NCI-H510A (cell line): Measurements from ENCODE around the gene TLR2.
"Not testable (repeated sequence)": the region's sequence is repeated elsewhere in the genome, so short reads cannot be mapped to it uniquely, and the experiment has no call there.

Source experiments
- DNase-seq: peaks from one replicate; lab custom pipeline; 2025; lab: John Stamatoyannopoulos, UW

The TLR2 gene

GRCh38 chr4:153661908-153662307, 22.2 kb upstream of the TLR2 start:
- DNase-seq = no peak

GRCh38 chr4:153663667-153664066, 20.4 kb upstream of the TLR2 start:
- DNase-seq = no peak

DNA sequence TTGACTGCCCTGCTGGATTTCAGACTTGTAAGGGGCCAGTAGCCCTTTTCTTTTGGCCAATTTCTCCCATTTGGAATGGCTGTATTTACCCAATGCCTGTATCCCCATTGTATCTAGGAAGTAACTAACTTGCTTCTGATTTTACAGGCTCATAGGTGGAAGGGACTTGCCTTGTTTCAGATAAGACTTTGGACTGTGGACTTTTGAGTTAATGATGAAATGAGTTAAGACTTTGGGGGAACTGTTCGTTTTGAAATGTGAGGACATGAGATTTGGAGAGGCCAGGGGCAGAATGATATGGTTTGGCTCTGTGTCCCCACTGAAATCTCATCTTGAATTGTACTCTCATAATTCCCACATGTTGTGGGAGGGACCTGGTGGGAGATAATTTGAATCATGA, 17.6 kb upstream of the TLR2 start:
- DNase-seq = not testable (repeated sequence)

GRCh38 chr4:153668647-153669046, 15.4 kb upstream of the TLR2 start:
- no peak for DNase-seq

DNA sequence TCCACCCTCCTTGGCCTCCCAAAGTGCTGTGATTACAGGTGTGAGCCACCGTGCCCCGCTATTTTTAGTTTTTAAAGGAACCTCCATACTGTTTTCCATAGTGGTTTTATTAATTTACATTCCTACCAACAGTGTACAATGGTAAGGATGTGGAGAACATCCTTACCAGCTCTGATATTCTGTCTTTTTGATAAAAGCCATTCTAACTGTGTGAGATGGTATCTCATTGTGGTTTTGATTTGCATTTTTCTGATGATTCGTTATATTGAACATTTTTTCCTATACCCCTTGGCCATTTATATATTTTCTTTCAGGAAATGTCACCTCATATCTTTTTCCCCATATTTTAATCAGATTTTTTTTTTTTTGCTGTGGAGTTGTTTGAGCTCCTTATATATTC, 14.2 kb upstream of the TLR2 start:
- no peak for DNase-seq

DNA sequence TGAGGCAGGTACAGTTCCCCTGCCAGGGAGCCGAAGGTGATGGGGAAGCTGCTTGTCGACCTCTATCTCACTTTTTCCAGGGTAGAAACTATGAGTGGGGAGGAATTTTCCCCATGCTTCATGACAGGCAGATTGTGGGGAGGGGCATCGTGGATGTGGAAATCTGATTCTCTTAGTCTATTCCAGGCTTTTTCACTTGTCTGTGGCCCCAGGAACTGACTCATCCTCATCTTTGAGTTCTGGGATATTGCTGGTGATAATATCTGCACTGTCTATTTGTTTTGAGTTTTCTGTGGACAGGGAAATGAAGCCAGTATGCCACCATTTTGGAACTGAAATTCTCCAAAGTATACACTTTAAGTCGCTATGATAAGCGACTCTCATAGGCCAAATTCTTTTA, 7.6 kb upstream of the TLR2 start:
- no peak for DNase-seq

GRCh38 chr4:153676984-153677383, 7.1 kb upstream of the TLR2 start:
- DNase-seq = no peak

DNA sequence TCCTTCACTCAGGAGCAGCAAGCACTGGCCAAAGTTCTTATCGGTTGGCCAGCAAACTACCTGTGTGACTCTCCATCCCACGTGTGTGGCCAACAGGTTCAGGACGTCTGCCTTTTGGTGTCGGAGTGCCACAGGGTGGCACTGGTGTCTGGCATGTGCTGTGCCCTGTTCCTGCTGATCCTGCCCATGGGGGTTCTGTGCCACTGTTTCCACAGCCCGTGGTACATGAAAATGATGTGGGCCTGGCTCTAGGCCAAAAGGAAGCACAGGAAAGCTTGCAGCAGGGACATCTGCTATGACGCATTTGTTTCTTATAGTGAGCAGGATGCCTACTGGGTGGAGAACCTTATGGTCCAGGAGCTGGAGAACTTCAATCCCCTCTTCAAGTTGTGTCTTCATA, 4.6 kb upstream of the TLR2 start:
- no peak for DNase-seq

- no peak for DNase-seq
Measured at GRCh38 chr4:153683763-153684181, 308 bp upstream of the TLR2 start.

GRCh38 chr4:153684971-153685371, 891 bp downstream of the TLR2 start:
- DNase-seq = no peak

GRCh38 chr4:153704522-153704921, 20.4 kb downstream of the TLR2 start:
- DNase-seq = no peak

DNA sequence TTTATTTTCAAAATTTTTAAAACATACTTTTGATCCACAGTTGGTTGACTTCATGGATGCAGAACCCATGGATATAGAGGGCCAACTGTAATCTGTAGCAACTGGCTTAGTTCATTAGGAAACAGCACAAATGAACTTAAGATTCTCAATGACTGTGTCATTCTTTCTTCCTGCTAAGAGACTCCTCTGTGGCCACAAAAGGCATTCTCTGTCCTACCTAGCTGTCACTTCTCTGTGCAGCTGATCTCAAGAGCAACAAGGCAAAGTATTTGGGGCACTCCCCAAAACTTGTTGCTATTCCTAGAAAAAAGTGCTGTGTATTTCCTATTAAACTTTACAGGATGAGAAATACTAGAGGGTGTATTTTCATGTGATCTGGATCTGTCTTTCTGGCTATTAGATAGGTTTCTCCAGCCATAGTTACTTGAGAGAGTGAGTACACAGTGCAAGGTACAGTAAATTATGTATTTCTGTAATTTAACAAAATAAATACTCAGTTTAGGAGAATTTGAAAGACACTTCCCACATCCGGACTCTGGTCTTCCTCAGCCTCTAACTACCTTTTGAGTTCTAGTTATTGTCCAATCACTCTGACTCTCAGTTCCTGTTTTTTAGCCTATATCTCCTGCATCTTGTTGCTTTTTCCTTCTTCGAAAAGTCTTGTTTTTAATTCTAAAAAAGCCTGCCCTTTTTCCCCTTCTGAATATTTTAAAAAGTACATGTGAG, 21.8 kb downstream of the TLR2 start:
- DNase-seq = no peak

GRCh38 chr4:153706519-153706918, 22.4 kb downstream of the TLR2 start:
- DNase-seq = no peak

DNA sequence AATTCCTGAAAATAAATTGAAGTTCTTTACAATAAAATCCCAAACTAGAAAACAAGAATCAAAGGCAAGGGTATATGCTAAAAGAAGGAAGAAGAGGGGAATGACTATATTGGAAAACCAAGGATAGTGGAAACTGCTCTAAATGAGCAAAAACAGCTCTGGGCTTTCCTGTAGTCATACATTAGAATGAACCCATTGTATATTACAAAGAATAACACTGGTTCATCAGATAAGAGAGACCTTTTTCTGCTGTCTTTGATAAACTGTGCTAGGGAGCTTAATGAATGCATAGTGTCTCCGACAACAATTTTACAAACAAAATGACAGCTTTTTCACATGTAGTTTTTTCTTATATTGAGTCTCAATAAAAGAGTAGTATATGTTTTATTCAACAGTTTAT, 26.6 kb downstream of the TLR2 start:
- DNase-seq = no peak

DNA sequence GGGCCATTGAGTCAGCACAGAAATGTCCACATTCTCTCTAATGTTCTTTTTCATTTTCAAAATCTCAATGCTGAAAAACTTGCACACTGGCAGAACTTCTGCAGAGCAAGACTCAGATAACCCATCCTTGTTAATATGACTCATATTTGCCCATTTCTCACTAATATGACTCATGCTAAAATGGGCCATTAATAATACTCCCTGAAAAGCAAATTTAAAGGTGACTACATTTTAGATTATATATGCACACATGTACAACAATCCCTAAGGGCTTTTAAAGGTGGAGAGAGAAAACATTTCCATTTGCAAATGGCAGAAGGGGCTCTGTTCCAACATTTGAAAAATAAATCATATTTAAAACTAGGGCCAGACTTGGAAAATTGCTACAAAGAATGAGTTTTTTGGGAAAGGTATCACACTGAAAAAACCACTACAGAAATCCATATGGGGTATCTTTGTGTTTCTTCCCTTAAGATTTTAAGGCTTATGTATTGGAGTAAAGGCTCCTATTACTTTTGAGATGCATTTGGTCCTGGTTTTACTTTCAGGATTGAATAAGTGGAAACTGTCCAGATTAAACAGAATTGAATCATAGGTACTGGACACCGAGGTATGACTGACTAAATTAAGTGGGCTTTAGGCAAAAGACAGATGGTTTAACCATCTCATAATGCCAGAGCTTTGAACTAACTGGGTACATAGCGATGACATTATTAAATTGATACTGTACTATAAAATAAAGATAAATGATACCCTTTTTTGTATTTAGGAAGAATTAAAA, 30.0 kb downstream of the TLR2 start:
- no peak for DNase-seq

GRCh38 chr4:153722036-153722435, 38.0 kb downstream of the TLR2 start:
- DNase-seq = no peak

GRCh38 chr4:153724606-153725005, 40.5 kb downstream of the TLR2 start:
- no peak for DNase-seq

DNA sequence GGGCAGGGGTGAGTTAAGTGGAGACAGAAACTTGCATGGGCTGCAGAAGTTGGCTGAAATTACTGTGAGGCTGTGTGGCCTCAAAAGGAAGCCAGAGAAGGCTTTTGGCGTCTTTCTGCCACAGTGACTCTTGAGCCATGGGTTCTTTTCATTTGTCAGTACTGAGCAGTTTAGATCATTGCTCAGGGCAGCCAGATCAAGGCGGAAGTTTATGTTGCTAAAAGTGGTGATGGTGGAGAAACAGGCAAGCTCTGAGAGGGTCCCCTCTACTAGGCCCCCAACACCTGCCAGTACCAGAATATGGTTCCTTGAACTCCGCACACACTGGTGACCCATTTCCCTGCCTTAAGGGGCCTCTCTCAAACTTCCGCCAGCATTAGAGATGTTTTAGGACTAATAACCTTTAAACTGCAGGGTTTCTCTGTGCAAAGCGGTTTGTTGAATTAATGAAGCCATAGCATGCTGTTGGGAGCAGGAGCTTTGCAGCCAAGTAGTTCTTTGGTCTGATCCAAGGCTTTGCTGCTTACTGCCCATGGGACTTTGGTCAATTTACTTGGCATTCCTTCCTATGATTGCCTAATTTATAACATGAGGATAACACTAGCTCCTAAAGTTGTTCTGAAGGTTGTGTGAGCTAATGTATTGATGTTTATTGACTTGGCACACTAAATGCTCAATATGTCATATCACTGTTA, 41.2 kb downstream of the TLR2 start:
- no peak for DNase-seq

- no peak for DNase-seq
Measured at GRCh38 chr4:153725831-153726154, 41.7 kb downstream of the TLR2 start.

GRCh38 chr4:153728151-153728550, 44.1 kb downstream of the TLR2 start:
- no peak for DNase-seq

DNA sequence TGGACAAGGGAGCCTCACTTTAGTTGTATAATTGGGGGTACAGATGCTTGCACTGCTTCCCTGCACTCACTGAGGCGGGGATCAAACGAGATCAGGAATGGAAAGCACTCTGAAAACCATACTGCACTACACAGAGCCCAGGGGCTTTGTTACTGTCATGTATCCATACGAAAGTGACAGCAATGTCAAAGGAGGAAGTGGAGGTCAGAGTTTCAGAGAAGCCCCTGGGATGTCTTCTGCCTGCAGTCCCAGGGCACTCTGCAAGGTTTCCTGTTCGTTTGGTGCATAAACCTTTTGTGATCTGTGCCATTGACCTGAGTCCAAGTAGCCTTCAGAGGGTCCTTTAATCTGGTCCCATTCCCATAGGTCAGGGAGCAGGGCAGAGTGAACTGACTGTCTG, 44.6 kb downstream of the TLR2 start:
- no peak for DNase-seq

GRCh38 chr4:153729895-153730294, 45.8 kb downstream of the TLR2 start:
- DNase-seq = no peak

DNA sequence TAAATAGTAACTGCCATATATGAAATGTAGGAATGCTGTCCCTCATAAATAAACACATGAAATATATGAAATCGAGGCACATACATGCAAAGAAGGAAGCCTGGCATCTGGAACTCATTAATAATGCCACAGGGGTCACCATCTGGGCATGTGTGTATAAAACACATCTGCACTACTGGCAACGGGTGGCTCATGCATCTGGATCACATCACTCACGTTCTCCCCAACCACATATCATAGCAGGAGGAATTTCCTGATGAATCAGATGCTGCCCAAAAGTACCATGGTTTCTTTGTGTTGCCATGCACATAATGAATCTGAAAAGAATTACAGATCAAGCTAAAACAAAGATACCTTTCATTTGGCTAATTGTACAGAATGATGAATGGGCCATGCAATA, 47.2 kb downstream of the TLR2 start:
- no peak for DNase-seq
